HCT116 (cell line): ENCODE measurements around the gene CLDN5. TPM values are rescaled to one million over a fixed set of nuclear protein-coding genes. Genes with fewer than 3 reads are reported as not detected.
A peak's percentile ranks its signal among the peaks of the same experiment; 100 is the strongest.

Experiments
- ATAC-seq: fragments of 200-7000 bp; cut with Tn5 transposase; 2 replicates; pipeline ENCODE4 v1.9.1; 2020; ENCODE audit warnings: mild to moderate bottlenecking, moderate library complexity
- BruUV-seq: library from RNA; stranded (reverse); fragments of 400-500 nt; replicated peaks from 2 replicates; lab custom pipeline; 2021; lab: Mats Ljungman, UMichigan
- CTCF ChIA-PET: fragments of 300-600 bp; sonication (Branson Sonifier 250); formaldehyde crosslinking; loops from one replicate; lab custom pipeline; 2021; ENCODE audit warnings: antibody characterized with exemption; lab: Charles Lee
- POLR2A ChIA-PET: fragments of 300-600, 350-600 bp; sonication (Branson Sonifier 250); formaldehyde crosslinking; loops from one replicate; lab custom pipeline; 2021; ENCODE audit warnings: antibody characterized with exemption; lab: Charles Lee
- RAD21 ChIA-PET, 2 experiments: fragments of 300-600 bp; sonication (Branson Sonifier 250); formaldehyde crosslinking; loops; one replicate each; lab custom pipeline; 2023; ENCODE audit warnings: low total read pairs in 2 of 2; ENCODE audit not compliant: uncharacterized antibody in 2 of 2, unreplicated experiment in 2 of 2, low non-redundant PET in 1 of 2; lab: Charles Lee
- DNase-seq: peaks from one replicate; pipeline ENCODE4 v3.0.0-alpha.2; 2010; ENCODE audit warnings: low read depth, low spot score
- H2AFZ ChIP-seq: fragments of 200-600 bp; shearing (Covaris generic), sonication (generic); 2 replicates; pipeline ENCODE4 v1.6.1; 2017; ENCODE audit warnings: low read depth, mixed run types, mixed read lengths, antibody characterized with exemption, low read length; ENCODE audit not compliant: poor library complexity, severe bottlenecking
- H3K27ac ChIP-seq: 2 replicates; pipeline ENCODE4 v1.5.1; 2012; ENCODE audit warnings: low read depth, low read length
- H3K27me3 ChIP-seq: fragments of 200-600 bp; sonication (generic); 2 replicates; pipeline ENCODE4 v1.6.1; 2016; ENCODE audit warnings: mixed run types, low read length, mixed read lengths; ENCODE audit not compliant: insufficient read depth
- H3K36me3 ChIP-seq, 2 experiments: fragments of 200-500 bp in 1 of 2; fragments of 200-600 bp in 1 of 2; sonication (Bioruptor generic) in 1 of 2; sonication (generic) in 1 of 2; 2 replicates each; pipeline versions ENCODE4 v1.5.1 to v1.6.1; 2014 to 2016; ENCODE audit warnings: low read length in 2 of 2, inconsistent platforms in 1 of 2, mixed read lengths in 1 of 2, mixed run types in 1 of 2; ENCODE audit not compliant: insufficient read depth in 2 of 2, control insufficient read depth in 1 of 2
- H3K4me1 ChIP-seq, 2 experiments: fragments of 200-600 bp in 1 of 2; sonication (generic) in 1 of 2; 2 replicates each; pipeline versions ENCODE4 v1.5.1 to v1.6.1; 2012 to 2017; ENCODE audit warnings: low read length in 2 of 2, inconsistent platforms in 1 of 2, mild to moderate bottlenecking in 1 of 2, mixed read lengths in 1 of 2, mixed run types in 1 of 2, moderate library complexity in 1 of 2; ENCODE audit not compliant: insufficient read depth in 2 of 2, control insufficient read depth in 1 of 2
- H3K4me2 ChIP-seq: fragments of 200-600 bp; sonication (generic); 2 replicates; pipeline ENCODE4 v1.6.1; 2017; ENCODE audit warnings: mixed run types, low read length, mixed read lengths
- H3K4me3 ChIP-seq, 2 experiments: fragments of 200-600 bp in 1 of 2; sonication (generic) in 1 of 2; replicated peaks in 1 of 2; 2 replicates each; pipeline ENCODE4 v1.5.1; 2011 to 2016; ENCODE audit warnings: low read length in 2 of 2, control low read depth in 1 of 2, low read depth in 1 of 2, mild to moderate bottlenecking in 1 of 2, mixed read lengths in 1 of 2, mixed run types in 1 of 2
- H3K79me2 ChIP-seq: fragments of 200-600 bp; sonication (generic); 2 replicates; pipeline ENCODE4 v1.6.1; 2017; ENCODE audit warnings: mild to moderate bottlenecking, mixed run types, low read length, moderate library complexity, mixed read lengths; ENCODE audit not compliant: insufficient read depth
- H3K9ac ChIP-seq: fragments of 200-600 bp; sonication (generic); 2 replicates; pipeline ENCODE4 v1.6.1; 2016; ENCODE audit warnings: low read length, mixed read lengths
- H3K9me2 ChIP-seq: fragments of 200-600 bp; sonication (generic), shearing (Covaris generic); 2 replicates; pipeline ENCODE4 v1.6.1; 2017; ENCODE audit warnings: mixed run types, mild to moderate bottlenecking, moderate library complexity; ENCODE audit not compliant: insufficient read depth
- H3K9me3 ChIP-seq, 2 experiments: fragments of 200-500 bp in 1 of 2; fragments of 200-600 bp in 1 of 2; sonication (Bioruptor generic) in 1 of 2; sonication (generic) in 1 of 2; 2 replicates each; pipeline ENCODE4 v1.6.1; 2014 to 2017; ENCODE audit warnings: low read length in 2 of 2, mixed read lengths in 2 of 2, inconsistent platforms in 1 of 2, low read depth in 1 of 2, mild to moderate bottlenecking in 1 of 2, mixed run types in 1 of 2, moderate library complexity in 1 of 2; ENCODE audit not compliant: control insufficient read depth in 1 of 2, insufficient read depth in 1 of 2
- H4K20me1 ChIP-seq: fragments of 200-600 bp; sonication (generic), shearing (Covaris generic); 2 replicates; pipeline ENCODE4 v1.6.1; 2017; ENCODE audit warnings: mixed run types, mild to moderate bottlenecking, moderate library complexity; ENCODE audit not compliant: insufficient read depth
- CBX3 ChIP-seq: IDR thresholded peaks from 2 replicates; pipeline ENCODE4 v1.6.1; 2012; ENCODE audit warnings: low read depth
- ELF1 ChIP-seq: IDR thresholded peaks from 2 replicates; pipeline ENCODE4 v1.6.1; 2012; ENCODE audit warnings: low read depth, borderline replicate concordance
- EZH2 ChIP-seq: fragments of 200-600 bp; sonication (generic); IDR thresholded peaks from 2 replicates; pipeline ENCODE4 v1.6.1; 2017; ENCODE audit warnings: antibody characterized with exemption, mixed run types
- EZH2phosphoT487 ChIP-seq: fragments of 200-600 bp; IDR thresholded peaks from 2 replicates; pipeline ENCODE4 v1.6.1; 2018; ENCODE audit warnings: antibody characterized with exemption, borderline replicate concordance
- JUND ChIP-seq: IDR thresholded peaks from 2 replicates; pipeline ENCODE4 v1.6.1; 2012
- POLR2A ChIP-seq: IDR thresholded peaks from 2 replicates; pipeline ENCODE4 v1.7.0; 2011; ENCODE audit warnings: borderline replicate concordance; ENCODE audit not compliant: insufficient read depth, insufficient read length; ENCODE audit errors: extremely low read depth
- POLR2AphosphoS5 ChIP-seq: IDR thresholded peaks from 2 replicates; pipeline ENCODE4 v1.6.1; 2011; ENCODE audit warnings: mild to moderate bottlenecking, low read depth, low read length, moderate library complexity
- RAD21 ChIP-seq: IDR thresholded peaks from 2 replicates; pipeline ENCODE4 v1.6.1; 2012; ENCODE audit warnings: low read depth, mild to moderate bottlenecking
- REST ChIP-seq: IDR thresholded peaks from 2 replicates; pipeline ENCODE4 v1.6.1; 2012; ENCODE audit warnings: low read depth
- SIN3A ChIP-seq: IDR thresholded peaks from 2 replicates; pipeline ENCODE4 v1.6.1; 2012; ENCODE audit warnings: low read depth
- SP1 ChIP-seq: IDR thresholded peaks from 2 replicates; pipeline ENCODE4 v1.6.1; 2012; ENCODE audit warnings: low read depth
- YY1 ChIP-seq: IDR thresholded peaks from 2 replicates; pipeline ENCODE4 v1.6.1; 2011; ENCODE audit warnings: low read length, low read depth, moderate library complexity, mild to moderate bottlenecking; ENCODE audit not compliant: insufficient replicate concordance; ENCODE audit errors: extremely low read depth
- ZFX ChIP-seq: fragments of 450-650 bp; IDR thresholded peaks from 2 replicates; pipeline ENCODE4 v1.6.1; 2017
- ZNF274 ChIP-seq: fragments of 200-500 bp; sonication (Bioruptor generic); IDR thresholded peaks from 2 replicates; pipeline ENCODE4 v1.6.1; 2014; ENCODE audit warnings: mild to moderate bottlenecking, low read depth, low read length, inconsistent platforms
- intact Hi-C: fragments of 100-400 bp; cut with micrococcal nuclease; formaldehyde crosslinking; loops from 2 replicates; pipeline ENCODE4 v1.10.0; 2022
- total RNA-seq: library from RNA; stranded (reverse); gene quantifications from one replicate; pipeline ENCODE4 v1.2.1, GENCODE V29; 2021; ENCODE audit not compliant: unreplicated experiment

Gene CLDN5
- total RNA-seq, 1 experiment from 2014 or later, result 0.32 TPM

- no peak for ATAC-seq
- no TSS peak for BruUV-seq
- intact Hi-C loops, result no loop called here
- Histone ChIP-seq H3K27ac (no peak overlapping the region), H3K9me2 (no peaks in the 10 kb centered on the region), H3K4me2 (peak overlapping the region; percentile 81), H3K4me1 (peaks cover 14 to 23% of the 10 kb centered on the region in 2 experiments; a peak in 3 of 4 replicates), H3K27me3 (no peaks in the 10 kb centered on the region), H3K79me2 (peaks cover 77% of the 10 kb centered on the region), H3K4me3 (peak overlapping the region; percentile 80 to 91), H2AFZ (no peak overlapping the region), H3K9me3 (no peaks in the 10 kb centered on the region), H4K20me1 (peaks cover 5% of the 10 kb centered on the region; the same call in 1 of the 2 replicates), H3K36me3 (peaks cover 14 to 40% of the 10 kb centered on the region in 2 experiments), H3K9ac (peak overlapping the region; percentile 93)
- ChIA-PET RAD21 (no interaction called here), POLR2A (interaction anchor here (1.6 kb wide), 1 partner anchor 74 kb away, joined by 3 read pairs; no protein-coding TSS in a partner anchor), CTCF (interaction anchor here (2.6 kb wide), 1 partner anchor 9 kb away, joined by 8 read pairs; no protein-coding TSS in a partner anchor)
- no peak for DNase-seq
- TF ChIP-seq JUND (no peak), EZH2 (no peak), ZNF274 (no peak), ELF1 (no peak), SIN3A (no peak), ZFX (no peak), YY1 (no peak), POLR2AphosphoS5 (no peak), EZH2phosphoT487 (no peak), RAD21 (no peak), REST (no peak), POLR2A (no peak), SP1 (no peak), CBX3 (no peak)
Observed at GRCh38 chr22:19480789-19481188, 43.4 kb downstream of the CLDN5 start.
